HCT116 (cell line): ENCODE results near the gene CCDC83. TPM values are rescaled to one million over a fixed set of nuclear protein-coding genes. Genes with fewer than 3 reads are reported as not detected.

Source experiments
- ATAC-seq: fragments of 200-7000 bp; cut with Tn5 transposase; 2 replicates; pipeline ENCODE4 v1.9.1; 2020; ENCODE audit warnings: mild to moderate bottlenecking, moderate library complexity
- BruUV-seq: library from RNA; stranded (reverse); fragments of 400-500 nt; replicated peaks from 2 replicates; lab custom pipeline; 2021; lab: Mats Ljungman, UMichigan
- CTCF ChIA-PET: fragments of 300-600 bp; sonication (Branson Sonifier 250); formaldehyde crosslinking; loops from one replicate; lab custom pipeline; 2021; ENCODE audit warnings: antibody characterized with exemption; lab: Charles Lee
- POLR2A ChIA-PET: fragments of 300-600, 350-600 bp; sonication (Branson Sonifier 250); formaldehyde crosslinking; loops from one replicate; lab custom pipeline; 2021; ENCODE audit warnings: antibody characterized with exemption; lab: Charles Lee
- RAD21 ChIA-PET, 2 experiments: fragments of 300-600 bp; sonication (Branson Sonifier 250); formaldehyde crosslinking; loops; one replicate each; lab custom pipeline; 2023; ENCODE audit warnings: low total read pairs in 2 of 2; ENCODE audit not compliant: uncharacterized antibody in 2 of 2, unreplicated experiment in 2 of 2, low non-redundant PET in 1 of 2; lab: Charles Lee
- DNase-seq: peaks from one replicate; pipeline ENCODE4 v3.0.0-alpha.2; 2010; ENCODE audit warnings: low read depth, low spot score
- H2AFZ ChIP-seq: fragments of 200-600 bp; shearing (Covaris generic), sonication (generic); 2 replicates; pipeline ENCODE4 v1.6.1; 2017; ENCODE audit warnings: low read depth, mixed run types, mixed read lengths, antibody characterized with exemption, low read length; ENCODE audit not compliant: poor library complexity, severe bottlenecking
- H3K27ac ChIP-seq: 2 replicates; pipeline ENCODE4 v1.5.1; 2012; ENCODE audit warnings: low read depth, low read length
- H3K27me3 ChIP-seq: fragments of 200-600 bp; sonication (generic); 2 replicates; pipeline ENCODE4 v1.6.1; 2016; ENCODE audit warnings: mixed run types, low read length, mixed read lengths; ENCODE audit not compliant: insufficient read depth
- H3K36me3 ChIP-seq, 2 experiments: fragments of 200-500 bp in 1 of 2; fragments of 200-600 bp in 1 of 2; sonication (Bioruptor generic) in 1 of 2; sonication (generic) in 1 of 2; 2 replicates each; pipeline versions ENCODE4 v1.5.1 to v1.6.1; 2014 to 2016; ENCODE audit warnings: low read length in 2 of 2, inconsistent platforms in 1 of 2, mixed read lengths in 1 of 2, mixed run types in 1 of 2; ENCODE audit not compliant: insufficient read depth in 2 of 2, control insufficient read depth in 1 of 2
- H3K4me1 ChIP-seq, 2 experiments: fragments of 200-600 bp in 1 of 2; sonication (generic) in 1 of 2; 2 replicates each; pipeline versions ENCODE4 v1.5.1 to v1.6.1; 2012 to 2017; ENCODE audit warnings: low read length in 2 of 2, inconsistent platforms in 1 of 2, mild to moderate bottlenecking in 1 of 2, mixed read lengths in 1 of 2, mixed run types in 1 of 2, moderate library complexity in 1 of 2; ENCODE audit not compliant: insufficient read depth in 2 of 2, control insufficient read depth in 1 of 2
- H3K4me2 ChIP-seq: fragments of 200-600 bp; sonication (generic); 2 replicates; pipeline ENCODE4 v1.6.1; 2017; ENCODE audit warnings: mixed run types, low read length, mixed read lengths
- H3K4me3 ChIP-seq, 2 experiments: fragments of 200-600 bp in 1 of 2; sonication (generic) in 1 of 2; replicated peaks in 1 of 2; 2 replicates each; pipeline ENCODE4 v1.5.1; 2011 to 2016; ENCODE audit warnings: low read length in 2 of 2, control low read depth in 1 of 2, low read depth in 1 of 2, mild to moderate bottlenecking in 1 of 2, mixed read lengths in 1 of 2, mixed run types in 1 of 2
- H3K79me2 ChIP-seq: fragments of 200-600 bp; sonication (generic); 2 replicates; pipeline ENCODE4 v1.6.1; 2017; ENCODE audit warnings: mild to moderate bottlenecking, mixed run types, low read length, moderate library complexity, mixed read lengths; ENCODE audit not compliant: insufficient read depth
- H3K9ac ChIP-seq: fragments of 200-600 bp; sonication (generic); 2 replicates; pipeline ENCODE4 v1.6.1; 2016; ENCODE audit warnings: low read length, mixed read lengths
- H3K9me2 ChIP-seq: fragments of 200-600 bp; sonication (generic), shearing (Covaris generic); 2 replicates; pipeline ENCODE4 v1.6.1; 2017; ENCODE audit warnings: mixed run types, mild to moderate bottlenecking, moderate library complexity; ENCODE audit not compliant: insufficient read depth
- H3K9me3 ChIP-seq, 2 experiments: fragments of 200-500 bp in 1 of 2; fragments of 200-600 bp in 1 of 2; sonication (Bioruptor generic) in 1 of 2; sonication (generic) in 1 of 2; 2 replicates each; pipeline ENCODE4 v1.6.1; 2014 to 2017; ENCODE audit warnings: low read length in 2 of 2, mixed read lengths in 2 of 2, inconsistent platforms in 1 of 2, low read depth in 1 of 2, mild to moderate bottlenecking in 1 of 2, mixed run types in 1 of 2, moderate library complexity in 1 of 2; ENCODE audit not compliant: control insufficient read depth in 1 of 2, insufficient read depth in 1 of 2
- H4K20me1 ChIP-seq: fragments of 200-600 bp; sonication (generic), shearing (Covaris generic); 2 replicates; pipeline ENCODE4 v1.6.1; 2017; ENCODE audit warnings: mixed run types, mild to moderate bottlenecking, moderate library complexity; ENCODE audit not compliant: insufficient read depth
- CTCF ChIP-seq, 3 experiments: fragments of 200-600 bp in 1 of 3; sonication (generic) in 1 of 3; IDR thresholded peaks in 2 of 3; conservative IDR thresholded peaks in 1 of 3; 2 replicates each; pipeline ENCODE4 v1.5.1; 2012 to 2017; ENCODE audit warnings: low read depth in 2 of 3, low read length in 2 of 3, antibody characterized with exemption in 1 of 3, borderline replicate concordance in 1 of 3, control low read depth in 1 of 3, mild to moderate bottlenecking in 1 of 3, mixed read lengths in 1 of 3, mixed run types in 1 of 3, moderate library complexity in 1 of 3; ENCODE audit not compliant: insufficient read depth in 1 of 3
- EGR1 ChIP-seq: IDR thresholded peaks from 2 replicates; pipeline ENCODE4 v1.6.1; 2012; ENCODE audit warnings: low read depth
- EZH2 ChIP-seq: fragments of 200-600 bp; sonication (generic); IDR thresholded peaks from 2 replicates; pipeline ENCODE4 v1.6.1; 2017; ENCODE audit warnings: antibody characterized with exemption, mixed run types
- FOSL1 ChIP-seq: IDR thresholded peaks from 2 replicates; pipeline ENCODE4 v1.6.1; 2012; ENCODE audit warnings: low read depth
- MAX ChIP-seq: IDR thresholded peaks from 2 replicates; pipeline ENCODE4 v1.6.1; 2012
- POLR2A ChIP-seq: IDR thresholded peaks from 2 replicates; pipeline ENCODE4 v1.7.0; 2011; ENCODE audit warnings: borderline replicate concordance; ENCODE audit not compliant: insufficient read depth, insufficient read length; ENCODE audit errors: extremely low read depth
- POLR2AphosphoS5 ChIP-seq: IDR thresholded peaks from 2 replicates; pipeline ENCODE4 v1.6.1; 2011; ENCODE audit warnings: mild to moderate bottlenecking, low read depth, low read length, moderate library complexity
- REST ChIP-seq: IDR thresholded peaks from 2 replicates; pipeline ENCODE4 v1.6.1; 2012; ENCODE audit warnings: low read depth
- SP1 ChIP-seq: IDR thresholded peaks from 2 replicates; pipeline ENCODE4 v1.6.1; 2012; ENCODE audit warnings: low read depth
- SRF ChIP-seq: IDR thresholded peaks from 2 replicates; pipeline ENCODE4 v1.6.1; 2012; ENCODE audit warnings: low read depth
- ZFX ChIP-seq: fragments of 450-650 bp; IDR thresholded peaks from 2 replicates; pipeline ENCODE4 v1.6.1; 2017
- ZNF274 ChIP-seq: fragments of 200-500 bp; sonication (Bioruptor generic); IDR thresholded peaks from 2 replicates; pipeline ENCODE4 v1.6.1; 2014; ENCODE audit warnings: mild to moderate bottlenecking, low read depth, low read length, inconsistent platforms
- intact Hi-C: fragments of 100-400 bp; cut with micrococcal nuclease; formaldehyde crosslinking; loops from 2 replicates; pipeline ENCODE4 v1.10.0; 2022
- total RNA-seq: library from RNA; stranded (reverse); gene quantifications from one replicate; pipeline ENCODE4 v1.2.1, GENCODE V29; 2021; ENCODE audit not compliant: unreplicated experiment
- TF ChIP-seq, protein P1 (sequence below): IDR thresholded peaks from 2 replicates; pipeline ENCODE4 v1.6.1; 2012
- TF ChIP-seq, protein P2 (sequence below): IDR thresholded peaks from 2 replicates; pipeline ENCODE4 v1.6.1; 2011; ENCODE audit warnings: mild to moderate bottlenecking, low read length, moderate library complexity; ENCODE audit not compliant: insufficient replicate concordance; ENCODE audit errors: extremely low read depth

Gene CCDC83
- total RNA-seq, 1 experiment from 2014 or later = not detected

DNA sequence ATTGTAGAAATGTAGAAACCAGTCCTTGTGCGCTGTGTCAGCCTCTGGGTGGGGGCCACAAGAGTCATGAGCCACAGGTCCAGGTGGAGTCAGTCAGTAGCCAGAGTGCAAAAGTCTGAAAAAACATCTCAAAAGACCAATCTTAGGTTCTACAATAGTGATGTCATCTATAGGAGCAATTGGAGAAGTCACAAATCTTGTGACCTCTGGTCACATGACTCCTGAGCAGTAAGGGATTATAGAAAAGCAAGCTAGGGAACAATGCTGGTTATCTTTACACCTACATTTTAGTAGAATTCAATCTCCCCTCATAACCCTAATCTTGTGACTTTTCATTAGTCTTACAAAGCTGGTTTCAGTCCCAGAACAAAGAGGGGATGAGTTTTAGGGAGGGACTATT, 82.7 kb downstream of the CCDC83 start (continued):
- TF ChIP-seq REST = no peak
- TF ChIP-seq FOSL1 = no peak
- TF ChIP-seq ZFX = no peak
- TF ChIP-seq, protein P1, sequence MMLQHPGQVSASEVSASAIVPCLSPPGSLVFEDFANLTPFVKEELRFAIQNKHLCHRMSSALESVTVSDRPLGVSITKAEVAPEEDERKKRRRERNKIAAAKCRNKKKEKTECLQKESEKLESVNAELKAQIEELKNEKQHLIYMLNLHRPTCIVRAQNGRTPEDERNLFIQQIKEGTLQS = no peak
- no peak for TF ChIP-seq MAX
- no peak for TF ChIP-seq POLR2AphosphoS5
- TF ChIP-seq EZH2 = no peak
- TF ChIP-seq POLR2A = no peak
- no peak for TF ChIP-seq SP1
- no peak for TF ChIP-seq SRF

- H3K9me3 ChIP-seq = no peaks in the 10 kb centered on the region
- no peaks in the 10 kb centered on the region for H3K27me3 ChIP-seq
- no peak overlapping the region for H3K4me2 ChIP-seq
- H2AFZ ChIP-seq = no peak overlapping the region
- ATAC-seq = no peak
- no peak for TF ChIP-seq ZNF274
- TF ChIP-seq POLR2A = no peak
- TF ChIP-seq FOSL1 = no peak
- no peak for TF ChIP-seq EGR1
- TF ChIP-seq CTCF (IDR thresholded peaks at IDR 0.05 in 2 of 3, conservative IDR thresholded peaks at IDR 0.05 in 1 of 3; ENCODE audit: borderline replicate concordance in 1 of 3, insufficient read depth in 1 of 3, low read depth in 2 of 3, low read length in 2 of 3) = no peak
- no peak for TF ChIP-seq MAX
- TF ChIP-seq, protein P2, sequence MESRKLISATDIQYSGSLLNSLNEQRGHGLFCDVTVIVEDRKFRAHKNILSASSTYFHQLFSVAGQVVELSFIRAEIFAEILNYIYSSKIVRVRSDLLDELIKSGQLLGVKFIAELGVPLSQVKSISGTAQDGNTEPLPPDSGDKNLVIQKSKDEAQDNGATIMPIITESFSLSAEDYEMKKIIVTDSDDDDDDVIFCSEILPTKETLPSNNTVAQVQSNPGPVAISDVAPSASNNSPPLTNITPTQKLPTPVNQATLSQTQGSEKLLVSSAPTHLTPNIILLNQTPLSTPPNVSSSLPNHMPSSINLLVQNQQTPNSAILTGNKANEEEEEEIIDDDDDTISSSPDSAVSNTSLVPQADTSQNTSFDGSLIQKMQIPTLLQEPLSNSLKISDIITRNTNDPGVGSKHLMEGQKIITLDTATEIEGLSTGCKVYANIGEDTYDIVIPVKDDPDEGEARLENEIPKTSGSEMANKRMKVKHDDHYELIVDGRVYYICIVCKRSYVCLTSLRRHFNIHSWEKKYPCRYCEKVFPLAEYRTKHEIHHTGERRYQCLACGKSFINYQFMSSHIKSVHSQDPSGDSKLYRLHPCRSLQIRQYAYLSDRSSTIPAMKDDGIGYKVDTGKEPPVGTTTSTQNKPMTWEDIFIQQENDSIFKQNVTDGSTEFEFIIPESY = no peak
- TF ChIP-seq, all 23 proteins: peak for 0
- ChIA-PET CTCF (interaction anchor here (0.6 kb wide), 1 partner anchor 350 kb away, joined by 4 read pairs; no protein-coding TSS in a partner anchor), POLR2A (no interaction called here), RAD21 (no interaction called here)
- Histone ChIP-seq H3K79me2 (no peaks in the 10 kb centered on the region), H4K20me1 (no peaks in the 10 kb centered on the region), H3K27ac (no peak overlapping the region), H3K4me3 (no peak overlapping the region), H3K4me1 (no peaks in the 10 kb centered on the region), H3K9ac (no peak overlapping the region), H3K36me3 (no peaks in the 10 kb centered on the region), H3K9me2 (no peaks in the 10 kb centered on the region)
- intact Hi-C loops = loop anchor here (10.0 kb wide), 1 partner anchor 345 kb away; no protein-coding TSS in a partner anchor
- no peak for DNase-seq
- BruUV-seq = no TSS peak
Observed at GRCh38 chr11:85939099-85940015, 84.2 kb downstream of the CCDC83 start.
